ENCODE results near the gene PSMC3IP. TPM values are rescaled to one million over a fixed set of nuclear protein-coding genes. Genes with fewer than 3 reads are reported as not detected.

PSMC3IP gene
- total and polyA plus RNA-seq, 7 donors = 0.26 to 13.3 (median 3.3) TPM

- 31 to 68% (median 40%) methylated on average over 1 of the region's 1 CpG for WGBS, 3 donors
- H3K27ac ChIP-seq = peak overlapping the region; percentile 27
- no peak for DNase-seq
- H3K9me3 ChIP-seq = no peaks in the 10 kb centered on the region
- intact Hi-C loops (cut with DNase I) = no loop called here
- peaks cover 20 to 100% of the 10 kb centered on the region in 2 donors for H3K36me3 ChIP-seq (ENCODE audit: insufficient read depth in 1 of 2, low read depth in 1 of 2)
- H3K27me3 ChIP-seq (ENCODE audit: insufficient read depth in 3 of 3, low read length in 2 of 3) = no peaks in the 10 kb centered on the region
- TF ChIP-seq, protein P1, sequence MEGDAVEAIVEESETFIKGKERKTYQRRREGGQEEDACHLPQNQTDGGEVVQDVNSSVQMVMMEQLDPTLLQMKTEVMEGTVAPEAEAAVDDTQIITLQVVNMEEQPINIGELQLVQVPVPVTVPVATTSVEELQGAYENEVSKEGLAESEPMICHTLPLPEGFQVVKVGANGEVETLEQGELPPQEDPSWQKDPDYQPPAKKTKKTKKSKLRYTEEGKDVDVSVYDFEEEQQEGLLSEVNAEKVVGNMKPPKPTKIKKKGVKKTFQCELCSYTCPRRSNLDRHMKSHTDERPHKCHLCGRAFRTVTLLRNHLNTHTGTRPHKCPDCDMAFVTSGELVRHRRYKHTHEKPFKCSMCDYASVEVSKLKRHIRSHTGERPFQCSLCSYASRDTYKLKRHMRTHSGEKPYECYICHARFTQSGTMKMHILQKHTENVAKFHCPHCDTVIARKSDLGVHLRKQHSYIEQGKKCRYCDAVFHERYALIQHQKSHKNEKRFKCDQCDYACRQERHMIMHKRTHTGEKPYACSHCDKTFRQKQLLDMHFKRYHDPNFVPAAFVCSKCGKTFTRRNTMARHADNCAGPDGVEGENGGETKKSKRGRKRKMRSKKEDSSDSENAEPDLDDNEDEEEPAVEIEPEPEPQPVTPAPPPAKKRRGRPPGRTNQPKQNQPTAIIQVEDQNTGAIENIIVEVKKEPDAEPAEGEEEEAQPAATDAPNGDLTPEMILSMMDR (IDR thresholded peaks at IDR 0.05) = no peak
- no peaks in the 10 kb centered on the region for H3K4me1 ChIP-seq
- peak in 1 of 4 donors; percentile 28 for ATAC-seq
- no peak overlapping the region for H3K4me3 ChIP-seq
Observed at GRCh38 chr17:42585353-42585752, 7.8 kb upstream of the PSMC3IP start.

DNA sequence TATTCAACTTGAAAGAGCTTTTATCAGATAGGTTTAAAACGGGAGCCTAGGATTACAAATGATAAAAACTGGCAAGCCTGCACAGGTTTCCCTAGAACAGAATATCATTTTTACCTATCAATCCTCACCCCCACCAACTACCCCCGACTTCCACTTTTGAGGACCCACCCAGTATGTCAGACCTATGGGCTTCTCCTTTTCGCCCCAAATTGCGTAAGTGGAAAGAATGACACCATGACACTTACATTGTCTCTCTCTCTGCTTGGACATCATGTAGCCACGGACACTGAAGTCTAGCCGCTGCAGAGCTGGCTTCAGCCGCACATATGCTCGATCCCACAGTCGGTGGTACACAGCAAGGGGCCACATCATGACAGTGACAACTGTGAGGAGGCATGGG is 7.4 kb upstream of the PSMC3IP start:
- H3K36me3 ChIP-seq (ENCODE audit: insufficient read depth in 1 of 2, low read depth in 1 of 2) = peaks cover 18 to 100% of the 10 kb centered on the region in 2 donors
- intact Hi-C loops (cut with DNase I) = loop anchor here in 1 of 2 donors (5.0 kb wide), 1 partner anchor 177 kb away; the partner anchor contains the start of gene RAMP2
- H3K27me3 ChIP-seq (ENCODE audit: insufficient read depth in 3 of 3, low read length in 2 of 3) = no peaks in the 10 kb centered on the region
- ATAC-seq (no peak), DNase-seq (no peak)
- H3K27ac ChIP-seq = peak overlapping the region; percentile 27
- H3K4me1 ChIP-seq = no peaks in the 10 kb centered on the region
- TF ChIP-seq, protein P1 (IDR thresholded peaks at IDR 0.05) = no peak
- no peak overlapping the region for H3K4me3 ChIP-seq
- 75 to 82% (median 77%) methylated on average over 9 of the region's 9 CpGs for WGBS, 3 donors
- H3K9me3 ChIP-seq = no peaks in the 10 kb centered on the region

DNA sequence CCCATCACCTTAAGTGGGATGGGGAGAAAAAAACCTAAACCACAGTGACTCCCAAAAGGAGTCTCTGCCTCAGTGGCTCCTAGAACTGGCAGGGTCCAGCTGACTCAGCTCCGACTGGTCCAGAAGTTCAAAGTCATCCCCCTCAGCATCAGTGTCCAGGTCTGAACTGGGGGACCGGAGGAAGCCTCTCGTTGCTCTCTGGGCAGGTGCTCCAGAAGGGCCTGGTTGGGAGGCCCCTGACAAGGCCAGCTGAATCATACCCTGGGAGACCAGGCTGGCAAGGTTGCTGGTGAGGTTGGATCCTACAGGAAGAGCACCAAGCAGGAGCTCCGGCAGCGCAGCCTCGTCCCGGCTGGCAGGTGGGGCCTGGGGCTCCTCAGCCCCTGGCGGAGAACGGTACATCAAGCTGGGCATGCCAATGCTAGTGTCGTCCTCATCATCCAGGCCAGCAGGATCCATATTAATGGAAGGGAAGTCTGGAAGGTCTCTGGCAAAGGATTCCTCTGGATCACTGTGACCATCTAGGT is 4.3 kb upstream of the PSMC3IP start:
- DNase-seq = no peak
- H3K27me3 ChIP-seq (ENCODE audit: insufficient read depth in 3 of 3, low read length in 2 of 3) = no peaks in the 10 kb centered on the region

GRCh38 chr17:42579794-42580551 is 2.4 kb upstream of the PSMC3IP start:
- Histone ChIP-seq H3K4me1 (peaks cover 11% of the 10 kb centered on the region), H3K9me3 (no peaks in the 10 kb centered on the region), H3K27ac (no peak overlapping the region), H3K27me3 (ENCODE audit: insufficient read depth in 3 of 3, low read length in 2 of 3) (no peaks in the 10 kb centered on the region), H3K36me3 (ENCODE audit: insufficient read depth in 1 of 2, low read depth in 1 of 2) (peaks cover 6 to 63% of the 10 kb centered on the region in 2 donors), H3K4me3 (no peak overlapping the region)
- ATAC-seq (no peak), DNase-seq (no peak)
- WGBS, 3 donors = 44 to 49% (median 46%) methylated on average over 2 of the region's 2 CpGs
- intact Hi-C loops (cut with DNase I) = loop anchor here (5.0 kb wide), 2 partner anchors 97 to 182 kb away; partner anchors contain the start of genes RAMP2 (in 2 of the 2) and PLEKHH3 (in 1 of the 2)
- TF ChIP-seq, protein P1 (IDR thresholded peaks at IDR 0.05) = no peak

More for the DNA sequence above, 4.3 kb upstream of the PSMC3IP start:
- WGBS, 3 donors = 80 to 83% (median 81%) methylated on average over 10 of the region's 10 CpGs
- no peak overlapping the region for H3K27ac ChIP-seq
- peaks cover 14 to 76% of the 10 kb centered on the region in 2 donors for H3K36me3 ChIP-seq (ENCODE audit: insufficient read depth in 1 of 2, low read depth in 1 of 2)
- no peak overlapping the region for H3K4me3 ChIP-seq
- no peaks in the 10 kb centered on the region for H3K9me3 ChIP-seq
- ATAC-seq = no peak
- intact Hi-C loops (cut with DNase I) = loop anchor here in 1 of 2 donors (5.0 kb wide), 1 partner anchor 180 kb away; the partner anchor contains the start of gene RAMP2
- TF ChIP-seq, protein P1 (IDR thresholded peaks at IDR 0.05) = no peak
- H3K4me1 ChIP-seq = peaks cover 11% of the 10 kb centered on the region
